K562 (cell line): Measurements from ENCODE around the gene PDF. TPM values are rescaled to one million over a fixed set of nuclear protein-coding genes. Genes with fewer than 3 reads are reported as not detected.

ENCODE experiments used
- BCLAF1 ChIP-seq, 2 experiments: fragments of 450-650 bp in 1 of 2; IDR thresholded peaks; 2 replicates each; pipeline ENCODE4 v1.6.1; 2011 to 2017; ENCODE audit warnings: low read depth in 2 of 2, antibody characterized with exemption in 1 of 2, borderline replicate concordance in 1 of 2, low read length in 1 of 2, mild to moderate bottlenecking in 1 of 2, mixed read lengths in 1 of 2; ENCODE audit not compliant: control insufficient read depth in 1 of 2
- CREM ChIP-seq: IDR thresholded peaks from 2 replicates; pipeline ENCODE4 v1.6.1; 2014; ENCODE audit warnings: antibody characterized with exemption, low read depth
- CTCFL ChIP-seq: IDR thresholded peaks from 2 replicates; pipeline ENCODE4 v1.6.1; 2011; ENCODE audit warnings: borderline replicate concordance, low read depth, mild to moderate bottlenecking, moderate library complexity, low read length; ENCODE audit not compliant: insufficient read depth, poor library complexity, severe bottlenecking
- EP300 ChIP-seq: IDR thresholded peaks from 2 replicates; pipeline ENCODE4 v1.6.1; 2012; ENCODE audit warnings: low read length, improper control_type of control experiment
- FOXA3 ChIP-seq, 2 experiments: fragments of 450-650 bp in 1 of 2; sonication (generic) in 1 of 2; formaldehyde crosslinking; IDR thresholded peaks in 1 of 2; conservative IDR thresholded peaks in 1 of 2; 2 replicates each; pipeline versions ENCODE4 v1.4.0 to v1.8.0; 2020 to 2022; ENCODE audit warnings: mild to moderate bottlenecking in 2 of 2, missing genetic modification reagents in 1 of 2
- GABPA ChIP-seq: fragments of 200-800 bp; sonication (Bioruptor generic); conservative IDR thresholded peaks from 2 replicates; pipeline ENCODE4 v1.6.1; 2016; ENCODE audit warnings: low read depth, missing genetic modification characterization, missing compliant biosample characterization
- GABPB1 ChIP-seq: sonication (generic); formaldehyde crosslinking; IDR thresholded peaks from 2 replicates; pipeline ENCODE4 v1.8.0; 2022; ENCODE audit warnings: mild to moderate bottlenecking, missing genetic modification reagents
- HCFC1 ChIP-seq: IDR thresholded peaks from 2 replicates; pipeline ENCODE4 v1.6.1; 2012; ENCODE audit warnings: low read depth, low read length, improper control_type of control experiment
- MLX ChIP-seq, 2 experiments: fragments of 450-650 bp in 1 of 2; sonication (generic) in 1 of 2; formaldehyde crosslinking; conservative IDR thresholded peaks; 2 replicates each; pipeline versions ENCODE4 v1.4.0 to v1.8.1; 2020 to 2022; ENCODE audit warnings: mild to moderate bottlenecking in 1 of 2, missing genetic modification reagents in 1 of 2
- MNT ChIP-seq, 2 experiments: fragments of 450-650 bp; conservative IDR thresholded peaks; 2 replicates each; pipeline ENCODE4 v1.6.1; 2017; ENCODE audit warnings: mild to moderate bottlenecking in 2 of 2, moderate library complexity in 2 of 2
- PHF20 ChIP-seq: fragments of 450-650 bp; IDR thresholded peaks from 2 replicates; pipeline ENCODE4 v1.6.1; 2018; ENCODE audit not compliant: partially characterized antibody
- RAD21 ChIP-seq, 2 experiments: fragments of 250-450 bp in 1 of 2; fragments of 450-650 bp in 1 of 2; sonication (Bioruptor Pico) in 1 of 2; formaldehyde crosslinking in 1 of 2; IDR thresholded peaks in 1 of 2; conservative IDR thresholded peaks in 1 of 2; 2 replicates each; pipeline versions ENCODE4 v1.4.0 to v1.8.0; 2020 to 2022; ENCODE audit warnings: mild to moderate bottlenecking in 2 of 2, moderate library complexity in 1 of 2
- RBBP5 ChIP-seq: fragments of 200-600 bp; sonication (generic); IDR thresholded peaks from 2 replicates; pipeline ENCODE4 v1.6.1; 2012; ENCODE audit warnings: borderline replicate concordance, mild to moderate bottlenecking, low read length, control low read depth, inconsistent platforms; ENCODE audit not compliant: insufficient read depth, poor library complexity, severe bottlenecking
- SP2 ChIP-seq: IDR thresholded peaks from 2 replicates; pipeline ENCODE4 v1.6.1; 2011; ENCODE audit warnings: mild to moderate bottlenecking, low read depth, low read length, moderate library complexity; ENCODE audit not compliant: poor library complexity, severe bottlenecking; ENCODE audit errors: extremely low read depth
- TEAD1 ChIP-seq, 2 experiments: fragments of 450-650 bp in 1 of 2; sonication (generic) in 1 of 2; formaldehyde crosslinking; IDR thresholded peaks; 2 replicates each; pipeline versions ENCODE4 v1.4.0 to v1.8.0; 2020 to 2022; ENCODE audit warnings: mild to moderate bottlenecking in 2 of 2, missing genetic modification reagents in 1 of 2
- ZEB2 ChIP-seq: fragments of 450-650 bp; IDR thresholded peaks from 2 replicates; pipeline ENCODE4 v1.6.1; 2016
- polyA plus RNA-seq, 8 experiments: library from polyadenylated mRNA; depleted of rRNA in 4 of 8; stranded (reverse) in 5 of 8; unstranded in 3 of 8; fragments of >200 nt; fragmentation: Nextera tagmentation in 2 of 8; fragmentation: Illumina TruSeq in 1 of 8; extraction: Ambion mirVana in 2 of 8; extraction: Trizol in 1 of 8; gene quantifications; 2 replicates each; pipeline versions ENCODE4 v1.2.1 to v1.2.3, GENCODE V29; 2011 to 2014; ENCODE audit warnings: inconsistent platforms in 1 of 8, missing spikeins in 1 of 8
- total RNA-seq, 7 experiments: library from RNA; depleted of rRNA in 6 of 7; stranded (reverse); fragments of >200 nt in 6 of 7; fragmentation: Illumina TruSeq in 2 of 7; extraction: Trizol in 2 of 7; gene quantifications; 2 replicates each; pipeline versions ENCODE4 v1.2.1 to v1.2.3, GENCODE V29; 2011 to 2021; ENCODE audit warnings: low replicate concordance in 1 of 7

PDF gene
- total and polyA plus RNA-seq, 9 of the 15 experiments (the other 6 are each of a cell fraction or from before 2014, with no cell fraction given) = 0.15 to 72.4 (median 5.6) TPM

GRCh38 chr16:69310653-69311532, 19.5 kb downstream of the PDF start, which contains the start of gene VPS4A (continued):
- TF ChIP-seq BCLAF1 (IDR thresholded peaks at IDR 0.05; ENCODE audit: borderline replicate concordance in 1 of 2, control insufficient read depth in 1 of 2, low read depth in 2 of 2, low read length in 1 of 2) (peak in 1 of 2 experiments; percentile 62; a peak in 1 of 4 replicates), PHF20 (peak; percentile 67), CREM (peak; percentile 77), MNT (conservative IDR thresholded peaks at IDR 0.05) (peak in 1 of 2 experiments; percentile 6; a peak in 2 of 4 replicates), CTCFL (peak; percentile 87), TEAD1 (CRISPR knock-in tag; IDR thresholded peaks at IDR 0.05) (peak in 1 of 2 experiments; percentile 33; a peak in 1 of 4 replicates), EP300 (peak; percentile 10; the same call in 1 of the 2 replicates), HCFC1 (peak; percentile 67), FOXA3 (CRISPR knock-in tag; conservative IDR thresholded peaks at IDR 0.05 in 1 of 2, IDR thresholded peaks at IDR 0.05 in 1 of 2) (peak in 1 of 2 experiments; percentile 51; a peak in 1 of 4 replicates), GABPA (tag) (peak; percentile 73), GABPB1 (CRISPR knock-in tag) (peak; percentile 56), SP2 (peak; percentile 90), RBBP5 (peak; percentile 86), RAD21 (CRISPR knock-in tag; conservative IDR thresholded peaks at IDR 0.05 in 1 of 2, IDR thresholded peaks at IDR 0.05 in 1 of 2) (peak; percentile 23 to 59; a peak in 2 of 4 replicates), MLX (CRISPR knock-in tag; conservative IDR thresholded peaks at IDR 0.05) (no peak), ZEB2 (no peak)
